ENCODE results near the gene CYP27A1.

The CYP27A1 gene

DNA sequence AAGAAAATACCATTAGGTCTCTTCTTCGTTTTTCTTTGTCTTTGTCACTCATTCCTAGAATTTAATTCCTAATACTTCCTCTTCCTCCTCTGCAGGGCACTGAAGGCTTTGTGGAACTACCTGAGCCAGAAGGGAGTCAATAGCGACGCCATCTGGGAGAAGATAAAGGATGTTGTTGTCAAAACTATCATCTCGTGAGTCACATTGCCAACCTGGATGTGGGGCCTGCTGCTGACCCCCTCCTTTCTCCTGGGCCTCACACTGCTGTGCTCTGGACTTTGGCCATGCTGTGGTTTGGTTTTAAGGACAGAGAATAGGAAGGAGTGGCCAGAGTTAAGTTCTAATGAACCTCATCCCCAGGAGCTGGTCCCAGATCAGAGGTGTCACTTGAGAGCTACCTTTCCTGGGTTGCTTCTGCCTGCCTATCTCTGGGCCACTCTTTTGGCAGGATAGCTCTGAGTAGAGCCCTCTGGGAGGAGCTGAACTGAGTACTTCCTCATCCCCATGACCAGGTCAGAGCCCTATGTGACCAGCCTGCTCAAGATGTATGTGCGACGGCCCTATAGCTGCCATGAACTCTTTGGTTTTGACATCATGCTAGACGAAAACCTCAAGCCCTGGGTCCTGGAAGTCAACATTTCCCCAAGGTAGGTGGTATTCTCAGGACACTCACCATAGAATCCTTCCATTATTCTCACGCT is 33.1 kb upstream of the CYP27A1 start:
- DNase-seq, result no peak
- Histone ChIP-seq H3K27ac (no peak overlapping the region), H3K4me3 (ENCODE audit: low read depth, low read length) (no peak overlapping the region), H3K36me3 (peaks cover 90% of the 10 kb centered on the region), H3K27me3 (ENCODE audit: insufficient read depth, low read depth, severe bottlenecking) (no peaks in the 10 kb centered on the region), H3K9me3 (ENCODE audit: severe bottlenecking) (no peaks in the 10 kb centered on the region)
- no peak for TF ChIP-seq CTCF (IDR thresholded peaks at IDR 0.05; ENCODE audit: low read depth, low read length)

DNA sequence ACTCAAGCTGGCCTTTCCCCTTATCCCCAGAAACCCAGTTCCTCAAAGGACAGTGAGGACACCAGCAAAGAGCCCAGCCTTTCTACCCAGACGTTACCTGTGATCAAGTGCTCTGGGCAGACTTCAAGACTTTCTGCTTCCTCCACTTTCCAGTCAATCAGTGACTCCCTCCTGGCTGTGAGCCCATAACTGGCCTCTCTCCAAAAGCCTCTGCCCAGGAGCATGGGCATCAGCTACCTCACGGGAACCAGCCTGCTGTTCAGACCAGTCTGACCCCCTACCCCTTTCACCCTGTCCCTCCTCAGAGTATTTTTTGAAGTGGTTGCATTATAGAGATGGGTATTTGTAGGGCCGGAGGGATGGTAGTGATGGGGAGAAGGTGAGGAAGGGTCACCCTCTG is 27.7 kb upstream of the CYP27A1 start:
- no peak for DNase-seq
- H3K27ac ChIP-seq, result no peak overlapping the region
- H3K27me3 ChIP-seq (ENCODE audit: insufficient read depth, low read depth, severe bottlenecking), result no peaks in the 10 kb centered on the region
- peaks cover 63% of the 10 kb centered on the region for H3K36me3 ChIP-seq
- no peaks in the 10 kb centered on the region for H3K9me3 ChIP-seq (ENCODE audit: severe bottlenecking)
- TF ChIP-seq CTCF (IDR thresholded peaks at IDR 0.05; ENCODE audit: low read depth, low read length), result no peak
- H3K4me3 ChIP-seq (ENCODE audit: low read depth, low read length), result no peak overlapping the region

DNA sequence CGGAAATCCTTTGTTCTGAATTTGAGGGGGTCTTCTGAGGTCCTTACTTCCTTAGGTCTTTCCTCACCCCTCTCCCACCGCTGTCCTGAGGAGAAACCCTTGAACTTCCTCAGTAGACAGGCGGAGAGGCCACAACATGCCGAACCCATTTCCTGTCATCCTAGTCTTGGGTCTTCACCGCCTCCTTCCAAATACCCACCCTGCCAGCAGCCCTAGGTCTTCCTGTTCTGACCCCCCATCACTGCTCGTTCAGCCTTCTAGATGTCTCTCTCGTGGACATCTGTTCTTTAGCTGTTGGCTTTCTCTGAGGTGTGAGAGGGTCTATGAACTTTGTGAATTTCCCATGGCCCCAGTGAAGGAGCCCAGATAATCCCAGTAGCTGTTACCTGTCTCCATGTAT is 27.2 kb upstream of the CYP27A1 start:
- Histone ChIP-seq H3K4me3 (ENCODE audit: low read depth, low read length) (no peak overlapping the region), H3K36me3 (peaks cover 57% of the 10 kb centered on the region), H3K9me3 (ENCODE audit: severe bottlenecking) (no peaks in the 10 kb centered on the region), H3K27ac (no peak overlapping the region), H3K27me3 (ENCODE audit: insufficient read depth, low read depth, severe bottlenecking) (no peaks in the 10 kb centered on the region)
- TF ChIP-seq CTCF (IDR thresholded peaks at IDR 0.05; ENCODE audit: low read depth, low read length), result no peak
- DNase-seq, result no peak

DNA sequence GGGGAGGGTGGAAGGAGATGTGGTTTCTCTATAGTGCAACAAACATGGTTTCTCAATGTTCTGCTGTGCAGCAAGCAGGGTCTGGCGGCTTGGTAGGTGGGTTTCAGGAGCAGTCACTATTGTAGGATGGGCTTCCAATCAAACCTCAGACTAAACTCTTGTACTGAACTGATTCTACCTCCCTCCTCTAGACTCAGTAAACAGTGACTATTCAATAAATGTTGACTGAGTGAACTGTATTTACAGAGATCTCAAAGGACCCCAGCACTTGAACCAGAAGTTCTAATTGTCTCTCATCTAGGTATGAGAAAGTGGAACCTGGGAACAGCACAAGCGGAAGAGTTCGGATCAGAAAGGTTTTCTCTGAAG is 26.8 kb upstream of the CYP27A1 start:
- Histone ChIP-seq H3K4me3 (ENCODE audit: low read depth, low read length) (no peak overlapping the region), H3K36me3 (peaks cover 53% of the 10 kb centered on the region), H3K27me3 (ENCODE audit: insufficient read depth, low read depth, severe bottlenecking) (no peaks in the 10 kb centered on the region), H3K27ac (no peak overlapping the region), H3K9me3 (ENCODE audit: severe bottlenecking) (no peaks in the 10 kb centered on the region)
- DNase-seq, result no peak
- no peak for TF ChIP-seq CTCF (IDR thresholded peaks at IDR 0.05; ENCODE audit: low read depth, low read length)

- H3K4me3 ChIP-seq (ENCODE audit: low read depth, low read length), result no peak overlapping the region
- peaks cover 47% of the 10 kb centered on the region for H3K36me3 ChIP-seq
- no peak for DNase-seq
- H3K9me3 ChIP-seq (ENCODE audit: severe bottlenecking), result no peaks in the 10 kb centered on the region
- no peaks in the 10 kb centered on the region for H3K27me3 ChIP-seq (ENCODE audit: insufficient read depth, low read depth, severe bottlenecking)
- H3K27ac ChIP-seq, result no peak overlapping the region
- TF ChIP-seq CTCF (IDR thresholded peaks at IDR 0.05; ENCODE audit: low read depth, low read length), result no peak
These were observed 26.2 kb upstream of the CYP27A1 start for GRCh38 chr2:218755567-218756404.
